Measurements from ENCODE around the gene COL25A1. TPM values are rescaled to one million over a fixed set of nuclear protein-coding genes. Genes with fewer than 3 reads are reported as not detected.

The COL25A1 gene
- total RNA-seq, 1 experiment from 2014 or later, result not detected

DNA sequence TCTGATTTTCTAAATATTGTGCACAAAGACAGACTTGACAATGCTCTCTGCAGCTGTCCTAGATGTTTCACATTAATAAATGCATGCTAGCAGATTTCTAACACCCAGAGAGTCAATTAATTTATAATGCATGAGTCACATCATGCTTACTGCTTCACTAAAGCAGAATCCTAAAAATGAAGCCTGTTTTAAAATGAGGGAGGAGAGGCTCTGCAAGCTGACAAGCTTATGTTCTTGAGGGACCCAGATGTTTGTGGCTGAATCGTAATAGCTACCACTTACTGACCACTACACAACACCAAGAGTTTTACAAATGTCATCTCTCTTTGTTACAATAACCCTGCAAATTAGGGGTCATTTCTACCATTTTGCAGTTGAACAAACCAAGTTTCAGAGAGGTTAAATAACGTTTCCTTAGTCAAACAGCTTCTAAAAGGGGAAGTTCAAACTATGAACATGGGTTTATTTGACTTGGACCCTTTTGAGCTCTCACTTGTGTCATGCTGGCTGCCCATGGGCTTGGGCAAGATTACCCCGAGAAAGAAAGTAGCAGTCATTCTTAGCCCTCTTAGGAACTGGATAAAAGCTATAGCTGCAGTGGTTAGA is 276.9 kb downstream of the COL25A1 start:
- POLR2A ChIA-PET, result no interaction called here
- intact Hi-C loops (cut with micrococcal nuclease), result loop anchor here (1.0 kb wide), 1 partner anchor 33 kb away; no protein-coding TSS in a partner anchor
- Histone ChIP-seq H3K36me3 (ENCODE audit: control insufficient read depth in 1 of 2, insufficient read depth in 2 of 2, low read length in 2 of 2) (no peaks in the 10 kb centered on the region), H3K79me2 (ENCODE audit: insufficient read depth, low read length) (no peaks in the 10 kb centered on the region), H3K4me1 (ENCODE audit: control insufficient read depth in 1 of 2, insufficient read depth in 2 of 2, low read length in 2 of 2) (no peaks in the 10 kb centered on the region), H3K4me3 (replicated peaks in 1 of 2; ENCODE audit: low read depth in 1 of 2, low read length in 2 of 2) (no peak overlapping the region), H4K20me1 (ENCODE audit: insufficient read depth) (no peaks in the 10 kb centered on the region), H3K27me3 (ENCODE audit: insufficient read depth, low read length) (peaks cover 25% of the 10 kb centered on the region; the same call in 1 of the 2 replicates), H3K4me2 (ENCODE audit: low read length) (no peak overlapping the region), H3K9me2 (ENCODE audit: insufficient read depth) (no peaks in the 10 kb centered on the region; the same call in 1 of the 2 replicates), H3K9ac (ENCODE audit: low read length) (no peak overlapping the region), H2AFZ (ENCODE audit: low read depth, low read length, poor library complexity, severe bottlenecking) (no peak overlapping the region), H3K27ac (ENCODE audit: low read depth, low read length) (no peak overlapping the region), H3K9me3 (ENCODE audit: control insufficient read depth in 1 of 2, insufficient read depth in 1 of 2, low read depth in 1 of 2, low read length in 2 of 2) (no peaks in the 10 kb centered on the region)
- no peak for TF ChIP-seq POLR2A (IDR thresholded peaks at IDR 0.05; ENCODE audit: borderline replicate concordance, extremely low read depth, insufficient read depth, insufficient read length)
- no TSS peak for BruUV-seq (replicated peaks)
- RAD21 ChIA-PET (ENCODE audit: low non-redundant PET in 1 of 2, low total read pairs in 2 of 2, uncharacterized antibody in 2 of 2, unreplicated experiment in 2 of 2), result interaction anchor here in 1 of 2 experiments (0.7 kb wide), 1 partner anchor 20 kb away, joined by 3 read pairs; no protein-coding TSS in a partner anchor
- no peak for ATAC-seq
- no peak for DNase-seq (ENCODE audit: low read depth, low spot score)
- CTCF ChIA-PET, result no interaction called here

DNA sequence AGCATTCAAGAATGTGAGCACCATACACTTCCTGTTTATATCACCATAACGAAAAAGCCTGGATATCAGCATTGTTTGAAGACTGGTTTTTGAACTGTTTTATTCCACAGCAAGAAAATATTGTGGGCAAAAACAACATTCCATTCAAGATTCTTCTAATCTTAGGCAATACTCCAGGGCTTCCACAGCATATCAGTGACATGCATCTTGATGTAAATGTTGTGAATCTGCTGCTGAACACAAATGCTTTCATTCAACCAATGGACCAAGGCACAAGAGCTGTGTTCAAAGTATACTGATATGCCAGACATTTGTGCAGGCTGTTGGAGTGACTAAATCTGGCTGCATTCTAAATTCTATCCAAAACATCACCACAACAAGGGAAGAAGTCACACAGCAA is 279.5 kb downstream of the COL25A1 start:
- Histone ChIP-seq H3K9ac (ENCODE audit: low read length) (no peak overlapping the region), H3K4me3 (replicated peaks in 1 of 2; ENCODE audit: low read depth in 1 of 2, low read length in 2 of 2) (no peak overlapping the region), H3K36me3 (ENCODE audit: control insufficient read depth in 1 of 2, insufficient read depth in 2 of 2, low read length in 2 of 2) (no peaks in the 10 kb centered on the region), H3K27me3 (ENCODE audit: insufficient read depth, low read length) (peaks cover 25% of the 10 kb centered on the region; the same call in 1 of the 2 replicates), H3K79me2 (ENCODE audit: insufficient read depth, low read length) (no peaks in the 10 kb centered on the region), H3K9me2 (ENCODE audit: insufficient read depth) (no peaks in the 10 kb centered on the region), H3K4me2 (ENCODE audit: low read length) (no peak overlapping the region), H3K4me1 (ENCODE audit: control insufficient read depth in 1 of 2, insufficient read depth in 2 of 2, low read length in 2 of 2) (no peaks in the 10 kb centered on the region), H4K20me1 (ENCODE audit: insufficient read depth) (no peaks in the 10 kb centered on the region), H2AFZ (ENCODE audit: low read depth, low read length, poor library complexity, severe bottlenecking) (no peak overlapping the region), H3K27ac (ENCODE audit: low read depth, low read length) (no peak overlapping the region), H3K9me3 (ENCODE audit: control insufficient read depth in 1 of 2, insufficient read depth in 1 of 2, low read depth in 1 of 2, low read length in 2 of 2) (no peaks in the 10 kb centered on the region)
- DNase-seq (ENCODE audit: low read depth, low spot score) (no peak), ATAC-seq (no peak)
- intact Hi-C loops (cut with micrococcal nuclease), result no loop called here
- CTCF ChIA-PET, result no interaction called here
- RAD21 ChIA-PET (ENCODE audit: low non-redundant PET in 1 of 2, low total read pairs in 2 of 2, uncharacterized antibody in 2 of 2, unreplicated experiment in 2 of 2), result no interaction called here
- BruUV-seq (replicated peaks), result no TSS peak
- POLR2A ChIA-PET, result no interaction called here
- TF ChIP-seq, protein P1, sequence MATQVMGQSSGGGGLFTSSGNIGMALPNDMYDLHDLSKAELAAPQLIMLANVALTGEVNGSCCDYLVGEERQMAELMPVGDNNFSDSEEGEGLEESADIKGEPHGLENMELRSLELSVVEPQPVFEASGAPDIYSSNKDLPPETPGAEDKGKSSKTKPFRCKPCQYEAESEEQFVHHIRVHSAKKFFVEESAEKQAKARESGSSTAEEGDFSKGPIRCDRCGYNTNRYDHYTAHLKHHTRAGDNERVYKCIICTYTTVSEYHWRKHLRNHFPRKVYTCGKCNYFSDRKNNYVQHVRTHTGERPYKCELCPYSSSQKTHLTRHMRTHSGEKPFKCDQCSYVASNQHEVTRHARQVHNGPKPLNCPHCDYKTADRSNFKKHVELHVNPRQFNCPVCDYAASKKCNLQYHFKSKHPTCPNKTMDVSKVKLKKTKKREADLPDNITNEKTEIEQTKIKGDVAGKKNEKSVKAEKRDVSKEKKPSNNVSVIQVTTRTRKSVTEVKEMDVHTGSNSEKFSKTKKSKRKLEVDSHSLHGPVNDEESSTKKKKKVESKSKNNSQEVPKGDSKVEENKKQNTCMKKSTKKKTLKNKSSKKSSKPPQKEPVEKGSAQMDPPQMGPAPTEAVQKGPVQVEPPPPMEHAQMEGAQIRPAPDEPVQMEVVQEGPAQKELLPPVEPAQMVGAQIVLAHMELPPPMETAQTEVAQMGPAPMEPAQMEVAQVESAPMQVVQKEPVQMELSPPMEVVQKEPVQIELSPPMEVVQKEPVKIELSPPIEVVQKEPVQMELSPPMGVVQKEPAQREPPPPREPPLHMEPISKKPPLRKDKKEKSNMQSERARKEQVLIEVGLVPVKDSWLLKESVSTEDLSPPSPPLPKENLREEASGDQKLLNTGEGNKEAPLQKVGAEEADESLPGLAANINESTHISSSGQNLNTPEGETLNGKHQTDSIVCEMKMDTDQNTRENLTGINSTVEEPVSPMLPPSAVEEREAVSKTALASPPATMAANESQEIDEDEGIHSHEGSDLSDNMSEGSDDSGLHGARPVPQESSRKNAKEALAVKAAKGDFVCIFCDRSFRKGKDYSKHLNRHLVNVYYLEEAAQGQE (IDR thresholded peaks at IDR 0.05; ENCODE audit: low read depth), result no peak
- TF ChIP-seq SRF (IDR thresholded peaks at IDR 0.05; ENCODE audit: low read depth), result no peak
- TF ChIP-seq POLR2A (IDR thresholded peaks at IDR 0.05; ENCODE audit: borderline replicate concordance, extremely low read depth, insufficient read depth, insufficient read length), result no peak
- TF ChIP-seq, protein P2, sequence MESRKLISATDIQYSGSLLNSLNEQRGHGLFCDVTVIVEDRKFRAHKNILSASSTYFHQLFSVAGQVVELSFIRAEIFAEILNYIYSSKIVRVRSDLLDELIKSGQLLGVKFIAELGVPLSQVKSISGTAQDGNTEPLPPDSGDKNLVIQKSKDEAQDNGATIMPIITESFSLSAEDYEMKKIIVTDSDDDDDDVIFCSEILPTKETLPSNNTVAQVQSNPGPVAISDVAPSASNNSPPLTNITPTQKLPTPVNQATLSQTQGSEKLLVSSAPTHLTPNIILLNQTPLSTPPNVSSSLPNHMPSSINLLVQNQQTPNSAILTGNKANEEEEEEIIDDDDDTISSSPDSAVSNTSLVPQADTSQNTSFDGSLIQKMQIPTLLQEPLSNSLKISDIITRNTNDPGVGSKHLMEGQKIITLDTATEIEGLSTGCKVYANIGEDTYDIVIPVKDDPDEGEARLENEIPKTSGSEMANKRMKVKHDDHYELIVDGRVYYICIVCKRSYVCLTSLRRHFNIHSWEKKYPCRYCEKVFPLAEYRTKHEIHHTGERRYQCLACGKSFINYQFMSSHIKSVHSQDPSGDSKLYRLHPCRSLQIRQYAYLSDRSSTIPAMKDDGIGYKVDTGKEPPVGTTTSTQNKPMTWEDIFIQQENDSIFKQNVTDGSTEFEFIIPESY (IDR thresholded peaks at IDR 0.05; ENCODE audit: extremely low read depth, insufficient replicate concordance, low read length), result no peak
- TF ChIP-seq EGR1 (IDR thresholded peaks at IDR 0.05; ENCODE audit: low read depth), result no peak
- TF ChIP-seq, protein P3, sequence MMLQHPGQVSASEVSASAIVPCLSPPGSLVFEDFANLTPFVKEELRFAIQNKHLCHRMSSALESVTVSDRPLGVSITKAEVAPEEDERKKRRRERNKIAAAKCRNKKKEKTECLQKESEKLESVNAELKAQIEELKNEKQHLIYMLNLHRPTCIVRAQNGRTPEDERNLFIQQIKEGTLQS (IDR thresholded peaks at IDR 0.05), result no peak
- no peak for TF ChIP-seq POLR2AphosphoS5 (IDR thresholded peaks at IDR 0.05; ENCODE audit: low read depth, low read length)
